NOMO-1 treated with dmso at 0.1 percent for 144 hours (cell line): ENCODE data around the gene M1AP.

Experiments used
- DNase-seq: peaks from one replicate; lab custom pipeline; 2025; ENCODE audit not compliant: unreplicated experiment; lab: John Stamatoyannopoulos, UW

Gene M1AP

GRCh38 chr2:74599676-74600075 is 48.5 kb downstream of the M1AP start:
- no peak for DNase-seq

- no peak for DNase-seq
These were observed 50.7 kb downstream of the M1AP start for GRCh38 chr2:74597410-74597809.

GRCh38 chr2:74596584-74596983 is 51.5 kb downstream of the M1AP start:
- DNase-seq = no peak

GRCh38 chr2:74593826-74594772 is 54.0 kb downstream of the M1AP start:
- no peak for DNase-seq

GRCh38 chr2:74588664-74589063 is 59.5 kb downstream of the M1AP start:
- no peak for DNase-seq

- DNase-seq = peak; percentile 56
These were observed 60.4 kb downstream of the M1AP start for GRCh38 chr2:74587664-74588277.

- DNase-seq = no peak
These were observed 62.5 kb downstream of the M1AP start for GRCh38 chr2:74585406-74586185.

- no peak for DNase-seq
These were observed 64.0 kb downstream of the M1AP start for GRCh38 chr2:74584088-74584645.

GRCh38 chr2:74583504-74583903 is 64.6 kb downstream of the M1AP start:
- DNase-seq = no peak

- DNase-seq = no peak
These were observed 65.9 kb downstream of the M1AP start for GRCh38 chr2:74582184-74582583.

- no peak for DNase-seq
These were observed 66.7 kb downstream of the M1AP start for GRCh38 chr2:74581463-74581862.

- DNase-seq = no peak
These were observed 69.7 kb downstream of the M1AP start for GRCh38 chr2:74578408-74578807.

- DNase-seq = peak; percentile 56
These were observed 70.7 kb downstream of the M1AP start for GRCh38 chr2:74577448-74577847.

- DNase-seq = peak; percentile 80
These were observed 71.3 kb downstream of the M1AP start for GRCh38 chr2:74576863-74577229.

GRCh38 chr2:74576211-74576862 is 71.8 kb downstream of the M1AP start:
- no peak for DNase-seq

- no peak for DNase-seq
These were observed 72.8 kb downstream of the M1AP start for GRCh38 chr2:74575320-74575719.

- peak; percentile 79 for DNase-seq
These were observed 74.2 kb downstream of the M1AP start for GRCh38 chr2:74573747-74574562.

GRCh38 chr2:74572178-74572925 is 75.8 kb downstream of the M1AP start:
- no peak for DNase-seq

GRCh38 chr2:74571058-74571457 is 77.1 kb downstream of the M1AP start:
- no peak for DNase-seq
